Measurements from ENCODE around the gene NAPA. TPM values are rescaled to one million over a fixed set of nuclear protein-coding genes. Genes with fewer than 3 reads are reported as not detected.

Gene NAPA
- total and polyA plus RNA-seq, 2 of the 13 experiments (the other 11 are each of a cell fraction or from before 2014, with no cell fraction given), result 32.6 to 65.9 TPM

DNA sequence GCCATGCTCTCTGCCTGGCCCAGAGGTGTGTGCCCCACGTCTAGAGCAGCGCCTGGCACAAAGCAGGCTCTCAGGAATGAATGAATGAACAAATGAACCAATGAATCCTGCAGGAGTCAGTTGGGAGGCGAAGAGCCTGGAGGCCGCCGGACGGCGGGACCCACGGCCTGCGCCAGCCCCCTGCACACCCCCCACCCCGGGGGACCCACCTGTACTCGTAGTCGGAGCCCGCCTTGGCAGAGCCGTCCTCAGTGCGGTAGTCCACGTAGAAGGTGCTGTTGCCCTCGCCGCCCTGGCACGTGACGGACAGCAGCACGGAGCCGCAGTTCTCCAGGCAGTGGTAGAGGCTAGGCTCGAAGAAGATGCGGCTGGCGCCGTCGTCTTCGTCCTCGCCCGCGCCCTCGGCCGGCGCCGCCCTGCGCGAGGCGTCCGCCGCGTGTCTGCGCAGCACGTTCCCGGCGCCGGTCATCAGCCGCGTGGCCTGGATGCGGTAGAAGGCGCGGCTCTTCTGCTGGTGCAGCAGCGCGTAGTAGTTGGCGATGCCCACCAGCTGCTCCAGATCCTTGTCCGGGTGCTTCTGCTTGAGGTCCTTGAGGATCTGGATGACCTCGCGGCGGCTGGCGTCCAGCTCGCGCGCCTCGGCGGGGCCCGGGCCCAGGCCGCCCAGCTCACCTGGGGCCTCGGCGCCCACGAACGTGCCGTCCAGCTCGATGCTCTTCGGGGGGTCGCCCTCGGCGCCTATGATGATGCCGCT lies 58.0 kb downstream of the NAPA start (continued):
- TF ChIP-seq, protein P1, sequence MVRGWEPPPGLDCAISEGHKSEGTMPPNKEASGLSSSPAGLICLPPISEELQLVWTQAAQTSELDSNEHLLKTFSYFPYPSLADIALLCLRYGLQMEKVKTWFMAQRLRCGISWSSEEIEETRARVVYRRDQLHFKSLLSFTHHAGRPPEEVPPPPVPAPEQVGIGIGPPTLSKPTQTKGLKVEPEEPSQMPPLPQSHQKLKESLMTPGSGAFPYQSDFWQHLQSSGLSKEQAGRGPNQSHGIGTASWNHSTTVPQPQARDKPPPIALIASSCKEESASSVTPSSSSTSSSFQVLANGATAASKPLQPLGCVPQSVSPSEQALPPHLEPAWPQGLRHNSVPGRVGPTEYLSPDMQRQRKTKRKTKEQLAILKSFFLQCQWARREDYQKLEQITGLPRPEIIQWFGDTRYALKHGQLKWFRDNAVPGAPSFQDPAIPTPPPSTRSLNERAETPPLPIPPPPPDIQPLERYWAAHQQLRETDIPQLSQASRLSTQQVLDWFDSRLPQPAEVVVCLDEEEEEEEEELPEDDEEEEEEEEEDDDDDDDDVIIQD (CRISPR knock-in tag; IDR thresholded peaks at IDR 0.05; ENCODE audit: low read depth), result no peak
- TF ChIP-seq HOXA5 (CRISPR knock-in tag; IDR thresholded peaks at IDR 0.05) (no peak), MZF1 (CRISPR knock-in tag; IDR thresholded peaks at IDR 0.05; ENCODE audit: borderline replicate concordance) (no peak), RBM22 (optimal IDR thresholded peaks at IDR 0.05; ENCODE audit: low read length) (no peak), ZNF253 (CRISPR knock-in tag; IDR thresholded peaks at IDR 0.05; ENCODE audit: borderline replicate concordance) (no peak), ZNF782 (CRISPR knock-in tag; IDR thresholded peaks at IDR 0.05; ENCODE audit: borderline replicate concordance) (no peak)
- TF ChIP-seq, protein P2, sequence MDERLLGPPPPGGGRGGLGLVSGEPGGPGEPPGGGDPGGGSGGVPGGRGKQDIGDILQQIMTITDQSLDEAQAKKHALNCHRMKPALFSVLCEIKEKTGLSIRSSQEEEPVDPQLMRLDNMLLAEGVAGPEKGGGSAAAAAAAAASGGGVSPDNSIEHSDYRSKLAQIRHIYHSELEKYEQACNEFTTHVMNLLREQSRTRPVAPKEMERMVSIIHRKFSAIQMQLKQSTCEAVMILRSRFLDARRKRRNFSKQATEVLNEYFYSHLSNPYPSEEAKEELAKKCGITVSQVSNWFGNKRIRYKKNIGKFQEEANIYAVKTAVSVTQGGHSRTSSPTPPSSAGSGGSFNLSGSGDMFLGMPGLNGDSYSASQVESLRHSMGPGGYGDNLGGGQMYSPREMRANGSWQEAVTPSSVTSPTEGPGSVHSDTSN (CRISPR knock-in tag; IDR thresholded peaks at IDR 0.05), result no peak

DNA sequence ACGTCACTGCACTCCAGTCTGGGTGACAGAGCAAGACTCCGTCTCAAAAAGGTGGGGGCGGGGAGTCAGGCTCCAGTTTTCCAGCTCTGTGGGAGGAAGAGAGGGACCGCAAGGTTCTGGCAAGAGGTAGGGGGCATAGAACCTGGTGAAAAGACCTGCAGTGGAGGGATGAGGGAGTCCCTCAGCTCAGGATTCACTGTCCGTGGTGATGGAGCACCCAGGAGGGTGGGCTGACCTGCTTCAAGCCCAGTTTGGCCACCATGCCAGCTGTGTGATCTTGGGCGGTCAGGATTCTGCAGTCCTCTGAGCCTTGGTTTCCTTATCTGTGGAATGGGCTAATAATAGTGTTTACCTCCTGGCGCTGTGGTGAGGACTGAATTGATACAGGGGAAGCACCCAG lies 64.4 kb downstream of the NAPA start:
- CTCF ChIA-PET (ENCODE audit: low intra/inter-chr PET ratio, low total read pairs), result no interaction called here
- intact Hi-C loops (cut with micrococcal nuclease; ENCODE audit: unreplicated experiment) (no loop called here), in situ Hi-C loops (cut with HindIII; ENCODE audit: extremely low pct_ligation_motif_present, low pct_unique_long_range_greater_than_20kb) (no loop called here)
- no peak overlapping the region for H2AFZ ChIP-seq (ENCODE audit: low read length)
- no peaks in the 10 kb centered on the region for H3K79me2 ChIP-seq (ENCODE audit: insufficient read depth, low read length)
- H3K4me2 ChIP-seq (ENCODE audit: low read depth, low read length), result no peak overlapping the region
- POLR2A ChIA-PET, result no interaction called here
- DNase-seq (ENCODE audit: low spot score), result no peak
- no peak overlapping the region for H3K9ac ChIP-seq (ENCODE audit: insufficient read depth, low read depth, low read length)
- no peaks in the 10 kb centered on the region for H3K9me3 ChIP-seq (ENCODE audit: low read length)
- peaks cover 18% of the 10 kb centered on the region; the same call in 1 of the 2 replicates for H3K4me1 ChIP-seq (ENCODE audit: insufficient read depth, low read length)
- BruUV-seq (replicated peaks), result no TSS peak
- no peak for ATAC-seq
- no peak overlapping the region for H3K27ac ChIP-seq (ENCODE audit: extremely low read length, insufficient read depth, low read length)
- H4K20me1 ChIP-seq (ENCODE audit: insufficient read depth, low read length), result no peaks in the 10 kb centered on the region
- FAIRE-seq, result no peak
- no peaks in the 10 kb centered on the region for H3K36me3 ChIP-seq (replicated peaks in 1 of 2; ENCODE audit: control insufficient read depth in 1 of 2, insufficient read depth in 2 of 2, low read length in 2 of 2)
- peaks cover 0 to 23% of the 10 kb centered on the region in 2 experiments; a peak in 3 of 5 replicates for H3K27me3 ChIP-seq (ENCODE audit: control insufficient read depth in 1 of 2, insufficient read depth in 2 of 2, low read length in 2 of 2)
- H3K4me3 ChIP-seq (replicated peaks in 1 of 3; ENCODE audit: insufficient read depth in 1 of 3, low read depth in 2 of 3, low read length in 3 of 3), result no peak overlapping the region
- 22% methylated on average over 7 of the region's 7 CpGs for WGBS (ENCODE audit: low lambda C conversion rate)
- TF ChIP-seq ZNF788 (CRISPR knock-in tag; IDR thresholded peaks at IDR 0.05; ENCODE audit: borderline replicate concordance) (no peak), PRPF4 (IDR thresholded peaks at IDR 0.05; ENCODE audit: low read depth, low read length, poor library complexity, severe bottlenecking) (no peak), KDM1A (CRISPR knock-in tag; IDR thresholded peaks at IDR 0.05) (no peak), ZNF350 (CRISPR knock-in tag; IDR thresholded peaks at IDR 0.05; ENCODE audit: borderline replicate concordance, low read depth) (no peak), TSC22D2 (CRISPR knock-in tag; IDR thresholded peaks at IDR 0.05; ENCODE audit: borderline replicate concordance) (no peak), ZNF20 (CRISPR knock-in tag; IDR thresholded peaks at IDR 0.05) (no peak), TCF12 (IDR thresholded peaks at IDR 0.05) (no peak), TCF12 (CRISPR knock-in tag; IDR thresholded peaks at IDR 0.05) (no peak), ZNF101 (CRISPR knock-in tag; IDR thresholded peaks at IDR 0.05; ENCODE audit: borderline replicate concordance, low read depth) (no peak), ZNF816 (CRISPR knock-in tag; IDR thresholded peaks at IDR 0.05; ENCODE audit: borderline replicate concordance) (no peak), CAMTA2 (CRISPR knock-in tag; IDR thresholded peaks at IDR 0.05; ENCODE audit: borderline replicate concordance) (no peak)
- TF ChIP-seq, protein P3, sequence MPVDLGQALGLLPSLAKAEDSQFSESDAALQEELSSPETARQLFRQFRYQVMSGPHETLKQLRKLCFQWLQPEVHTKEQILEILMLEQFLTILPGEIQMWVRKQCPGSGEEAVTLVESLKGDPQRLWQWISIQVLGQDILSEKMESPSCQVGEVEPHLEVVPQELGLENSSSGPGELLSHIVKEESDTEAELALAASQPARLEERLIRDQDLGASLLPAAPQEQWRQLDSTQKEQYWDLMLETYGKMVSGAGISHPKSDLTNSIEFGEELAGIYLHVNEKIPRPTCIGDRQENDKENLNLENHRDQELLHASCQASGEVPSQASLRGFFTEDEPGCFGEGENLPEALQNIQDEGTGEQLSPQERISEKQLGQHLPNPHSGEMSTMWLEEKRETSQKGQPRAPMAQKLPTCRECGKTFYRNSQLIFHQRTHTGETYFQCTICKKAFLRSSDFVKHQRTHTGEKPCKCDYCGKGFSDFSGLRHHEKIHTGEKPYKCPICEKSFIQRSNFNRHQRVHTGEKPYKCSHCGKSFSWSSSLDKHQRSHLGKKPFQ (CRISPR knock-in tag; IDR thresholded peaks at IDR 0.05; ENCODE audit: insufficient replicate concordance), result no peak
